NCI-H2171 (cell line): Measurements from ENCODE around the gene FOXF2.
A peak's percentile ranks its signal among the peaks of the same experiment; 100 is the strongest.

Source experiments
- DNase-seq: peaks from one replicate; lab custom pipeline; 2025; lab: John Stamatoyannopoulos, UW

FOXF2 gene

DNA sequence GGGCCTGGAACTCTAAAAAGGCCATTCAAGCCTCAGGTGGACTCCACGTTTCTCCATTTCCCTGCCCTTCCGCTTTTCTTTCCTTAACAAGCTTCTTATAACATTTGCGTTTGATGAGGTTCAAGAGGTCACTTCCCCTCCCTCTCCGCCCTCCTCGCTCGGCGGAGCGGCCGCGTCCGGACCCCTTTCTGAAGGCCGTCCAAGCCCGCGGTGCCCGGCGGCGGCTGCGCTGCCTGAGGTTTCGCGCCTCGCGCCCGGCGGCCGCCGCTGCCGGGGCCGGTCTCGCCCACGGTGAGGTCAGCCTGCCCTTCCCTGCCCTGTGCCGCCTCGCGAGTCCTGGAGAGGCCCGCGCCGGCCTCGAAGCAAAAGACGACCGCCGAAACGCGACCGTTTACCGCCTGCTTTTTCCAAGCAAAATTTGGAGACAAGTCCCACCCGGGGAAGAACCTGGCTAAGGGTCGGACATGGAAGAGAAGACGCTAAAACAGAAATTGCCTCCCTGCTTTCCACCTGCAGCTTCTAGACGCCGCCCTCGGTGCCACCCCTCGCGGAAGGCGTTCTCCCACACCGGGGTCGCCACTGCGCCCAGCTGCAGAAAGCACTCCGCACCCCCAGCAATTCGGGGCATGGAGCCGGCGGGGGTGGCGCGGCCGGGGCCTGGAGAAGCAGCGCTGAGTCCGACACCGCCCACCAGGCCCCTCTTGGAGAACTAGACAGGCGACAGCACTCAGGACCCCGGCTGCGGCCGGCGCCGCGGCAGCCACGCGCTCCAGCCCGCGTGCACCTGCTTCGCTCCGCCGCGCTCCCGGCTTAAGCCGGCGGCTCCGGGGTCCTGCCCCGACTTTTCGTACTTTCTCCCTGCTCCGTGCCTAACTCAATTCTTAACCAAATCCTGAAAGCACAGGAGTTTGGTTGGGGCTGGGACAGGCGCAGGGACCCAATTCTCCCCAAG, 11.0 kb upstream of the FOXF2 start:
- no peak for DNase-seq

DNA sequence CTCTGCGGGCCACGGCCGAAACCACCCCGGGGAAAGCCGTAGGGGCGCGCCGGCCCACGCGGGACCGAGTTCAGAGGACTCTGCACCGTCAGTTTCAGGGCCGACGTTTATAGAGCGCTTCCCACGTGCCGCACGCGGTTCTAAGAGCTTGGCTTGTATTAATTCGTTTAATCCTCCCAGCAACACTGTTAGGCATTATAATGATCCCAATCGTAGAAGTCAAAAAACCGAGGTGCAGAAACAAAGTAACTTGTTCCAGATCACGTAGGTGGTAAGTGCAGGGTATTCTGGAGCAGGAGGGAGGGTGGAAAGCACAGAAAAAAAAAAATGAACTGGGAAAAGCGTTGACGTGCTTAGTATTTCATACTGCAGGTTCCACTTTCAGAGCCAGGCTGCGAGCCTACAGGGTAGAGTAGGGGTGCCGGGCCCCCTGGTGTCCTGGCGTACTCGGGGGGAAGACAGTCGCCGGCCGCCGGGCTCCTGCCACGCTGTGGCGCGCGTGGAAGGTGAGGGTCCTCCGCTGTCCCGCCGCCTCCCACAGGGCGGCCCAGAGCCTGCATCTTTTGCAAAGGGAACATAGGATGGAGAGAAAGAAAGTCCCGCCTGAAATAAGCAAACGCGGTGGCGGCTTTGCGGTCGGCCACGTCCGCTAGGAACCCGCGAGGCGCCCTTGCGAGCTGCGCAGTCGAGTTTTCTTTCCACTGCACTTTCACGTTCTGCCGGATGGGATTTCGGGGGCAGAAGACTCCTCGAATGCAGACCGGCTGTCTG, 10.2 kb upstream of the FOXF2 start:
- DNase-seq = no peak

DNA sequence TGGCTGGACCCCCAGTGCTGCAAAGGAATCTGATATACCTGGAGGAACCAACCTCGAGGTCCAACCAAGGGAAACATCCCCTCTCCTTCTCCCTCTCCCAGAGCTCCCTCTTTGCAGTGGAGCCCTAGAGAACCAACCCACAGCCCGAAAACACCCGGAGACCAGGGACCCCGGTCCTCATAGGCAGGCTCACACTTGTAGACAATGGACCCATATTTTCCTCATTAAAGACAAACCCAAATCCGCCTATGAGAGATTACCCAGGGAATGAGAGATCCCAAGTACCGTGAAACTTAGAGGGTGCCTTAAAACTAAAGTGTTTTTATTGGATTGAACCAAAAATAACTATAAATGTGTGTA, 9.6 kb upstream of the FOXF2 start:
- no peak for DNase-seq

DNA sequence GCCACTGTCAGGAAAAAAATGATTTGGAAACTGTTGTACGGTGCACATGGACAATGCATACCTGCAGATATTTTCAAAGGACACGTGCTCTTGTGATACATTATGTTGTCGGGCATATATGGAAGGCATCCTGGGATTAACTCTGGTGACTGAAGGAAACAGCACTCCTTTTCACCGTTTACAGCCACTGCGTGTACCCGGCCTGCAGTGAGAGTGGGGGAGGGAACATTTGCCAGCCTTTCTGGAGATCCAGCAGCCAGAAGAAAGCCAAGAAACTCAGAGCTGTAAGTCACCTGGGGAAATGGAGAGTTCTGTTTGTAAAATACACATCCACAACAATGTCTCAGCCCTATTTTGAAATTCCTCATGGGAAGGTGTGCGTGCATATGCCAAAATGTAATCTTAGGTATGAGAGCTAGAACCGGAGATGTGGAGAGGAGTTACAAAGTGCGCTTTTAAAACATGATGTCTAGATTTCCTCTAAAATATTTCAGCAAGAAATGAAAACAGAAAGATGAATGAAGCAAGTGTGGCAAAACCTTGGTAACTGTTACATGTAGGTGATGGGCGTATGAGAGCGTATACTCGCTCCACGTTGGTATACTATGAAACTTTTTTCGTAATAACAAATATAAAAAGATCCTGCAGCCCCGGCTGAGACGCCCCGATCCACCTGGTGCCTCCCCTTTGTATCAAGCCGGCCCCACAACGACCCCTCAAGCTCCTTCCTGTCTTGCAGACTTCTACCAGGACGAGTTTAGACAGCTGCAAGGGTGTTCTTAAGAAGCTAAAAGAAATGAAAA, 8.6 kb upstream of the FOXF2 start:
- no peak for DNase-seq

DNA sequence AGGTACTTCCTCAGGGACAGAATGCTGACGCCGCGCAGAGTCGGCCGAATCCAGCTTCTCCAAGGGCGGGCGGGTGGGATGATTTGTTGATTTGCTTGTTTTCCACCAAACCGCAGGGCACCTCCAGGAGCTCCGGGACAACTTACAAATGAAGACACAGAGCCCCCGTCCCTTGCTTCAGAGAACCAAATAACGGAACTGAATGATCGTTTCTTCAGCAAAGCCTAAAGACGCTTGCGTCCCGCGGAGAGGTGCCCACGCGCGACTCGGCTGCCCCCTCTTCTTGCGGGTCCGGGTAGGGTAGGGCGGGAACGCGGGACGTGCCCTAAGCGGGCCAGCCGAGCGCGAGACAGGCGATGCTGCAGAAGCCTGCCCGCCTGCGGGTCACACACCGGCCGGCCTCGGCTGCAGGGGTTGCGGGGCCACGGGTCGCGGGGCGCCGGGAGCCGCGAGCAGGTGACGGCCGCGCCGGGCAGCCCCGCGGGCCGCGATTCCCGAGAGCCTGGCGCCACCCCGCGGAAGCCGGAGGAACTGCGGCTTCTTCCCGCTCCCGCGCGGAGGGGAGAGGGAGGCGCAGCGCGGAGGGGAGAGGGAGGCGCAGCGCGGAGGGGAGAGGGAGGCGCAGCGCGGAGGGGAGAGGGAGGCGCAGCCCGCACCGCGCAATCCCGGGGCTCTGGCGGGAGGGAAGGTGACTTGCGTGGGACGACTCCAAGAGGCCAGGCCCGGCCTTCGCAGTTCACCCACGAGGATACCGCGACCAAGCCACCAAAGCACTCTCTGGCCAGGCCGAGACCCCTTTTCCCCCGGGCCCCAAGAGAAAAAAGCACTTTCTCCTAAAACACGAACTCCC, 7.7 kb upstream of the FOXF2 start:
- DNase-seq = peak; percentile 5

DNA sequence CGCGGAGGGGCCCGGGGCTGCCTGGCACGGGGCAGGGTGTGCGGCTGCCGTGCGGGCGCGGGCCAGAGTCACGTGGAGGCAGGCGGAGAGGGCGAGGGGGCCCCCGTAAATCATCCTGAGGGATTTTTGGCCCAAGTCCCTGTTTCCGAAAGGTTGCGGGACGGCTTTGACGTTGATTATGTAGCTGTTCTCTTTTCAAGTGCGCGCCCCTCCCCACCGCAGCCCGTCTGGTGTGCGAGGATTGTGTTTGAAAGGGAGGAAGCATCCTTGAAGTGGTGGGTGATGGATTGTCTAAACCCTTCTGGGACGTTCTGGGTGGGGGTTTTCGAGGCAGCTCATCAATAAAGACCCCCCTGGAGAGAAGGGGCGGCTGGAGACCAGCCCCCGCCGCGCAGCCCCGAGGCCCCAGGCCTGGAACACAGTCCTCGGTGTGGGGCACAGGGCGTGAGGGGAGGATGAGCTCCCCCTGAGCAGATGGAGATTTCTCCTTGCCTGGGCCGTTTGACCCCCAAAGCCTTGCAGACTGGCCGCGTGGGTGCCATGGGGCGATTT, 7.0 kb upstream of the FOXF2 start:
- no peak for DNase-seq

DNA sequence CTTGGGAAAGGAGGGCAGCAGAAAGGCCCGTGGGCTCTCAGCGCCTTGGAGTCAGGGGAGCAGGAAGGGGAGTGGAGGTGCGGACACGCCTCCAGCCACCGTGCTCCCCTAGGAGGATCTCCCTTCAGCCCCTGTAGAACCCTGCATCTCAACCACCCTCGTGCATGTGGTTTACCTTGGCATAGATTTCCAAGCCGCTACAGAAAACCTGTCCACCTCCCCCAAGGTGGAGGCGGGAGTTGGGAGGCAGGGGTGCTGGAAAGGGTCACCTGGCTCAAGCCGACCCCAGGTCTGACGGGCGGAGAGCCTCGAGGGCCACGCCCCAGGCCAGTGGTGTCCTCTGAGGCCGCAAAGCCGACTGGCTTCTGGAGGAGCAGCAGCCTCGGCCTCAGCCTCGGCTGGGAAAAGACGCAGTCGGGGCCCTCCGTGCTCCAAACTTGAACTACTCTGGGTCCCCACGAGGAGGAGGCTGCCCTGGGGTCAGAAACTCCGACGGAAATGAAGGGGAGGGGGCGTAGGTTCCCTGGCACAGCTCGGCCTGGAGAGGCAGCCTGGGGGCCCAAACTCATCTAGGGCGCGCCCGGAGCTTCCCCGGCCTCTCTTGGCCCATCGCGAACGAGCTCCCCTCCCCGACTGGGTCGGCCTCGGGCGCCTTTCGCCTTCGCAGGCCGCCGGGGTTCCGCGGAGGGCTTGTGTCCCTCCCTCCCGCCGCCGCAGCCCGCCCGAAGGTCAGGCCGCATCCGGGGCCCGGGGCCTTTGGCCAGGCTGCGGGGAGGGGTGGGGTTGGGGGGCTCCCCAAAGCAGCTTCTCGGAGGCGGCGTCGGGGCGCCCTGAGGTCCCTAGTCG, 6.3 kb upstream of the FOXF2 start:
- no peak for DNase-seq

DNA sequence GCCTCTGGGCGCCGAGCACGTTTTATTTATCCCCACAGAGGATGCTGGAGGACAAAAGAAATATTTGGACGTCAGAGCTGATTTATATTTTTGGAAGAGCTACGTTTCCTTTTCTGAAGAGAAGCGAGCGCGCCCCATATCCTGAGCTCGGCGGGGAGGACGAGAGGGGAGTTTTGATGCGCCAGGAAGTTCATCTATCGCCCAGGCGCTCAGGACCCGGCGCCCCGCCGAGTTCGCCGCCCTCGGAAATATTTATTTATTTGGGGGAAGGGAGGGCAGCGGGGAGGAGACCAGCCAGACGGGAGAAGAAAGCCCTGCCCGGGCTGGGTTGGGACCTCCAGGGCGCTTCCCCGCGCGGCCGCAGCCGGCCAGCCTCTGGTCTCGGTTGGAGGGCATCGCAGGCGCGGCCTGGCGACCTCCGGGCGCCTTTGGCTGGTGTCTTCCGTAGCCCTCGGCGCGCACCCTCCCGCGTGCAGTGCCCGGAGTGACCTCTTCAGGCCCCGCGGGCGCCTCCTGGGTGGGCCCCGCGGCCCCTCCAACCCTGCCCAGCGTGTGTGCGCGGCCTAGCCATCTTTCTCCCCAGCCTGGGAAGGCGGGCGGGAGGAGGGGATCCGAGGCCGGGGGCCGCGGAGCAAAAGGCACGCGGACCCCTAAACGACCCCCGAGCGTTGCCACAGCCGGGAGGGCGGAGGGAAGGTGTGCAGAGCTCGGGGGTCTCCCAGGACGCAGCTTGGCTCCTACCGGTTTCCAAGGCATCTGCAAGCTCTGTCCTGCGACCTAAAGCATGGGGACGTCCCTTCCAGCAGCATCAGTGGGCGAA, 5.4 kb upstream of the FOXF2 start:
- DNase-seq = no peak

DNA sequence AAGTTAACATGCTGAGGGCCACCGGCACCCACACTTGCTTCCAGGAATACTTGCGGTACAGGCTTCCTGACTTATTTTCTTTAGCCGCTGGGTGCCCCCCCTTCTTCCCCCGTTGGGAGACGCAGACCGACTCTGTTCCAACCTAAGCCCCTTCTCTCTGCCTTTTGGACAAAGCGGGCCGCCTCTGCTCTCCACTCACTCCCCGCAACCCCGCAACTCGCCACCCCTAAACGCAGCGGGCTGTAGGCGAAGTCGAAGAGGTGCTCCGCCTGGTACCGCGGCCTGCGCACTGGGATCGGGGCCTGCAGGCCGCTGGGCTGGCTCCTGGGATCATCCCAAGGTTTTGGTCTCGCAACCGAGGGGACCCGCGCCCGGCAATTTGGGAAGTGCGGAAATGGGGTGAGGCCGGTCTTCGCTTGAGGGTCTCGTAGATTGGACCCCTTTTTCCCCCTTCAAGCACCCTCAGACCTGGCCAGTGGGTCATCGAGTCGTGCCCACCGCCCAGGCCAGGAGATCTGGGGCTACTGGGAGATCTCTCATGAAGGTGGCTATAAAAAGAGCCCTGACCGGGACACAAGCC, 4.7 kb upstream of the FOXF2 start:
- no peak for DNase-seq

DNA sequence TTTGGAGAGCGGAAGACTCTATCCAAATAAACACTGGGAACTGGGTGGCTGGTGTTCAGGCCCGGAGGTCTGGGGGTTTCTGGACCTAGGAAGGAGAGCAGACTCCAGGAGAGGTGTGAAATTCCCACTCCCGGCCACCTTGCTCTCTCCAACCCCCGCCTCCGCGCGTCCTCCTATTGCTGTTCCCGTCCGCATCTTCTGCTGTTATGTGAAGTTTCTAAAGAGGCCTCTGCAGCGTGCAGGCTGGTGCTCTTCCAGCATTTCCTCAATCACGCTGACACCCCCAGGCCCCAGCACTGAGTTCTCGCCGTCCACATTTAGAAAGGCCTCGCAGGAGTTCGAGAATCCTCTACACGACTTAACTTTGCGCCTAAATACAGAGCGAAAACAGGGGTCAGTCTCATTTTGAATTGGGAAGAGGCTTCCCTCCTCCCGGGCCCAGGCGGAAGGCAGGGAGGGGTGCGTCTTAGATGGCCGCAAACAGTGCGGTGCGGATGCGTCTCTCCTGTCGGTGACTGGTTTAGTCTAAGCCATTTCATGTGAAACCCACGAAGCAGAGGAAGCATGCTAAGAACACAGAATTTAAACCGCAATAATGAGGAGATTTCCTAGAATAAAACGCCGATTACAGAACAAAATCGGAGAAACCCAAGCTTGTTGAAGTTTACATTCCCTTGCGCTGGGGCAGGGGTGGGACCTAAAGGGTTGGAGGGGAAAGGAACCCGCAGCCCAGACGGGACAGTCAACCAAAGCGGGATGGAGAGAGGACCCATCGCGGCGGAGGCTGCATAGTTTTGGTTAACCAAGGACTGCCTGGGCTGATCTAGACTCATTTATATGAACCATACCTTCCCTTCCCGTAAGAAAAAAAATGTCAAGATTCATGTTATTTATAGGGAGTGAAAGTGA, 4.0 kb upstream of the FOXF2 start:
- no peak for DNase-seq

DNA sequence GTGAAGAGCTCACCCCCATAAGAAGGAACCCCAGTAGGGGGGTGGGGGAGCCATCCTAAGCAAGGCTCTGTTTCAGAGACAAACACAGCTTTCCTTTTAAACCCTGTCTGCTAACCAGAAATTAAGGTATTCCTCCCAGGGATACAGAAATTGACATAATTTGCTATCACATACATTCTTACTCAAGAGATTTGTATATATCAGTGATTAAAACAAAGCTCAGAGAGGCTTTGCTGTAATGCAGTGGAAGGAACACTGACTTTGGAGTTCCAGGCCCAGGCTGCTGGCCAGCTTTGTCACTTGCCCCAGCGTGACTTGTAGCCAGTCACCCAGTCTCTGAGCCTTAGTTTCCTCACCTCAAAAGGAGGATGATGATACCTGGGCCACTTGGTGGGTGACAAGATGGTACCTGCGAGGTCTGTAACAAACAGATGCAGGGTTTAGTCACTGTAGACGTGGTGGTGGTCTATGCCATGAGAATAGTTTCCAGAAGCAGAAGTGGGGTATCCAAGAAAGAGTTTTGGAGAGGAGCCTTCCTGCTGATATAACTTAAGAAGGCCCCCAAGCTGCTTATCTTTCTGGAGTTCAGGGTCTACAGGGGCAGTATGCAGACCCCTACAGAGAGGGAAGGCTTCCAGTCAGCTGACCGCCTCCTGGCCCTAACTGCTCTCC, 3.2 kb upstream of the FOXF2 start:
- no peak for DNase-seq

DNA sequence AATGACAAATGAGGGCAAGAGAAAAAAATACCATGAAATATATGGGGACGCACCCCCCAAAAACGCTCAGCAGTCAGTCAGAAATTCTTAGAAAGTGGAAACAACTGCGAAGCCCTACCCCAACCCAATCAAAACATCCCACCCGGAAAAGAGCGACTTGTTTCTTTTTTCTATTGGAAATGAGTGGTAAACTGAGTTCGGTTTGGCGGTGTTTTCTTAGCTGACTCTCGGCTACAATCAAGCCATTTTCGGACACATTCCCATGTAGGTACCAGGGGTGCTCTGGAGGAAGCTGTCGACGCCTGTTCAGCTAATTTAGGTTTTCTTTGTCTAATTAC, 1.9 kb upstream of the FOXF2 start:
- no peak for DNase-seq

DNA sequence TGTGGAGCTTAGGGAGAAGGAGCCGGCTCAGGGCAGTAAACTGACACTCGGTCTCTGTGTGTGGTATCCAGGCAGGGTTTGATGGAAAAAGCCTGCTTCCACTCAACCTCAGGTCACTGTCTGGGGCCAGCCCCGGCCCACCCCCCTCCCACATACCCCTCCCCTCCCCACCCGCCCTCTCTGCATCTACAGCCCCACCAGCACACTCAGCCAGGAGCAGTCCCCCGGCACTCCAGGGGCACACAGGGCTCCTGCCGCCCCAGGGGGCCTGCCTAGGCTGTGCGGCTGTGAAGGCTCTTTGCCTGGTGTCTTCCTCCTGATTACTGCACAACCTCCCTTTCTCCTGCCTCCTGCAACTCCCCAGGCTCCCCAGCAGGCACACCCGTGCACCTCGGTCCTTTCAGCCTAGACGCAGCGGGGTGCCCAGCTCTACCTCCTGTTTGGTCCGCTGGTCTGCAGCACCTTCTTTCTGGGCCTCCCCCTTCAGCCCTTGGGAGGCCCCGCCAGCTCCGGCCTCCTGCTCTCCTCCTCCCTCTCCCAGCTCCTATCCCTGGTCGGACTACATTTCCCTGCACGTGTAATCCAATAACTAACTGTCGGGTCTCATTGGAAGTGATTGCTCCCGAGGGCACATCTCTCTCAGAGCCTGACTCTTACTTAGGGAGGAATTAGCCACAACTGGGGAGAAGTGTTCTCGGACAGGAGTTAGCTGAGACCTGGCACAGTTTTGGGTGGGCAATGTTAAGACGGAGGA, 1.3 kb upstream of the FOXF2 start:
- DNase-seq = no peak

DNA sequence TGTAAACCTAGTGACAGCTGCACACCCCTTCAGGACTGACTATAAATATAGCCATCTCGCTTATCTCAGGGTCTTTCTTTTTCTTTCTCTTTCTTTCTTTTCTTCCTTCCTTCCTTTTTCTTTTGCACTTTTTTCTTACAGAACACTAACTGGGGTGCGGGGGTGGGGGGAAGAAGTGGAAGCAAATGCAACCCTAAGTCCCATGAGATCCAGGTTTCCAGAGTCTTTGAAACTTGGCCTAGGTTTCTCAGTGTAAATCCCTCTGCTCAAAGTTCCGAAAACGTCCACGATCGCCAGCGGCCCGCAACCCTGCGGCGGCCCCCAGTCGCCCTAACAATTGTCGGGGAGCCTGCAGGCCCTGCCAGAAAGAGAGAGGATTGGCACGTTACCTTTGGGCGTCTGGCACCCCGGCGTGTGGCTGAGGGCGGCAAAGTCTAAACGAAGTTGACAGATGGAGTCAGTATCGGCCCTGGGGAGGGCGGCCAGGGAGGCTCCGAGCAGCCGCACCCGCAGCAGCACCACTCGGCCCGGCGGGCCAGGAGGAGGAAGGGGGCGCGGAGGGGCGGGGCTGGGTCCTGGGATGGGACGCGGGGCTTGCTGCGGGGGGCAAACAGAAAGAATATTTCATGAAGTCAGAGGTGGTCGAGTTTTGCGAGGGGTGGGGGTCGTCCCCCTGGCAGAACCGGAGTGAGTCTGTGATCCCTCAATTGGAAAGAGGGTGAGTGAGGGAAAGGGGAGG, 577 bp upstream of the FOXF2 start:
- DNase-seq = no peak

DNA sequence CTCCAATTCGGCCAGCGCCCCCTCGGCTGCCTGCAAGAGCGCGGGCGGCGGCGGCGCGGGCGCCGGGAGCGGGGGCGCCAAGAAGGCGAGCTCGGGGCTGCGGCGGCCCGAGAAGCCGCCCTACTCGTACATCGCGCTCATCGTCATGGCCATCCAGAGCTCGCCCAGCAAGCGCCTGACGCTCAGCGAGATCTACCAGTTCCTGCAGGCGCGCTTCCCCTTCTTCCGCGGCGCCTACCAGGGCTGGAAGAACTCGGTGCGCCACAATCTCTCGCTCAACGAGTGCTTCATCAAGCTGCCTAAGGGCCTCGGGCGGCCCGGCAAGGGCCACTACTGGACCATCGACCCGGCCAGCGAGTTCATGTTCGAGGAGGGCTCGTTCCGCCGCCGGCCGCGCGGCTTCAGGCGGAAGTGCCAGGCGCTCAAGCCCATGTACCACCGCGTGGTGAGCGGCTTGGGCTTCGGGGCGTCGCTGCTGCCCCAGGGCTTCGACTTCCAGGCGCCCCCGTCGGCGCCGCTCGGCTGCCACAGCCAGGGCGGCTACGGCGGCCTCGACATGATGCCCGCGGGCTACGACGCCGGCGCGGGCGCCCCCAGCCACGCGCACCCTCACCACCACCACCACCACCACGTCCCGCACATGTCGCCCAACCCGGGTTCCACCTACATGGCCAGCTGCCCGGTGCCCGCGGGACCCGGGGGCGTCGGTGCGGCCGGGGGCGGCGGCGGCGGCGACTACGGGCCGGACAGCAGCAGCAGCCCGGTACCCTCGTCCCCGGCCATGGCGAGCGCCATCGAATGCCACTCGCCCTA, 963 bp downstream of the FOXF2 start:
- DNase-seq = peak; percentile 6
